HUES64 (cell line): ENCODE measurements around the gene RNF187.
A peak's percentile ranks its signal among the peaks of the same experiment; 100 is the strongest.
"Not testable (repeated sequence)": the region's sequence is repeated elsewhere in the genome, so short reads cannot be mapped to it uniquely, and the experiment has no call there.

Source experiments
- H3K27ac ChIP-seq: 2 replicates; pipeline ENCODE4 v1.7.0; 2013; ENCODE audit warnings: low read depth, low read length, inconsistent platforms
- H3K27me3 ChIP-seq: 2 replicates; pipeline ENCODE4 v1.6.1; 2013; ENCODE audit warnings: mild to moderate bottlenecking, low read length; ENCODE audit not compliant: insufficient read depth
- H3K36me3 ChIP-seq: 2 replicates; pipeline ENCODE4 v1.6.1; 2013; ENCODE audit warnings: mild to moderate bottlenecking, low read length; ENCODE audit not compliant: insufficient read depth
- H3K4me1 ChIP-seq: 2 replicates; pipeline ENCODE4 v1.6.1; 2013; ENCODE audit warnings: mild to moderate bottlenecking, low read length, moderate library complexity; ENCODE audit not compliant: insufficient read depth
- H3K4me3 ChIP-seq: 2 replicates; pipeline ENCODE4 v1.5.1; 2013; ENCODE audit warnings: mild to moderate bottlenecking, low read length, moderate library complexity
- H3K9ac ChIP-seq: 2 replicates; pipeline ENCODE4 v1.6.1; 2013; ENCODE audit warnings: mild to moderate bottlenecking, low read depth, low read length
- H3K9me3 ChIP-seq: 2 replicates; pipeline ENCODE4 v1.6.1; 2013; ENCODE audit warnings: low read depth, low read length; ENCODE audit not compliant: insufficient read depth
- WGBS: fragments of 150-250, 120-280 bp; methylation state at CpG from one replicate; pipeline ENCODE4 v1.1.7; 2013; ENCODE audit warnings: missing lambda C conversion rate; 5-methylcytosine and 5-hydroxymethylcytosine counted together

Gene RNF187

DNA sequence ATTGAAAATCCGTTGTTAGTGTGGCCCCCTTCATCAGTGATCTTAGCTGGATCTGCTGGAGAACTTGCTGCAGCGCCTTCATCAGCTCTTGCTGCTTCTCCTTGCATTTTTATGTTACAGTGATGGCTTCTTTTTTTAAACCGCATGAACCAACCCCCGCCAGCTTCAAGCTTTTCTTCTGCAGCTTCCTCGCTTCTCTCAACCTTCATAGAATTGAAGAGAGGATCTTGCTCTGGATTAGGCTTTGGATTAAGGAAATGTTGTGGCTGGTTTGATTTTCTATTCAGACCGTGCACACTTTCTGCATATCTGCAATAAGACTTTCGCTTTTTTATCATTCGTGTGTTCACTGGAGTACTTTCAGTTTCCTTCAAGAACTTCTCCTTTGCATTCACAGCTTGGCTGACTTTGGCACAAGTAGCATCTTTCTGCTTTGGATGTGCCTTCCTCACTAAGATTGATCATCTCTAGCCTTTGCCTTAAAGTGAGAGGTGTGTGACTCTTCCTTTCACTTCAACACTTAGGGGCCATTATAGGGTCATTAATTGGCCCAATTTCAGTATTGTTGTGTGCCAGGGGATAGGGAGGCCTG is 13.1 kb downstream of the RNF187 start:
- Histone ChIP-seq H3K4me3 (no peak overlapping the region), H3K9ac (no peak overlapping the region), H3K36me3 (0 out of 2 replicates have a peak, but pooled peaks cover 3% of the 10 kb centered on the region), H3K9me3 (no peaks in the 10 kb centered on the region), H3K27ac (no peak overlapping the region), H3K27me3 (peaks cover 34% of the 10 kb centered on the region), H3K4me1 (no peaks in the 10 kb centered on the region)
- 87% methylated on average over 8 of the region's 8 CpGs for WGBS

DNA sequence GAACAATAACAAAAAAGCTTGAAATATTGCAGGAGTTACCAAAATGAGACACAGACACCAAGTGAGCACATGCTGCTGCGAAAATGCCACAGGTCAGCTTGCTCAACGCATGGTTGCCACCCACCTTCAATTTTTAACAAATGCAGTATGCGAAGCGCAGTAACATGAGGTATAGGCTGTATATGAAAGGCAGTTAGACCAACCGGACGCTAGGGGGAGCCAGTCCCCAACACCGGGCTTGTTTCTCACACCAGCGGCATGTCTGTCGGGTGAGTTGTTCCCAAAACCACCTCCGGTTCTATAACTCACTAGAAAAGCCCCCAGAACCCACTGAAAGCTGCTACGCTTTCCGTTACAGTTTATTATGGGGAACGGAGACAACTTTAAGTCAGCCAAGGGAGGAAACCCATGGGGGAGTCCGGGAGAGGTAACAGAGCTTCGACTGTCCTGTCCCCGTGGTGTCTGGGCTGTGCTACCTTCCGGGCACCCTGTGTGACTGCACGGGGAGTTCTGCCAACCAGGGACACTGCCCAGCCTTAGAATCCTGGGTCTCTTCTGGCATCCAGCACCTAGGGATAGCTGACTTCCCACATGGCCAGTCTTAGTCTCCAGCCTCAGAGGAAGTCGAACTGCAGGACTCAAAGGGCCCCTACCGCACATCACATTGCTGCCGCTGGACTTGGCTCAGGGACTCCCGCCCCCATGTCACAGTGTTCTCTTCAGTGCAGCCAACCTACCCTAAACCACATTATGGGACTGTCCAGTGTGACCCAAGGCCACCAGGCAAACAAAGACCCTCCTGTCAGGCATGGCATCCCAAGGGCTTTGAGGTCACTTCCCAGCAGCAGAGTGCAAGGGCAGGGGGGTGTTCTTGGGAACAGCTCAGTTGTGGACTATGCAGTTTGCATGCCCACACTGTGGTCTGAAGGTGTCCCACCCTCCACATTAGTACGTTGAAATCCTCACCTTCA is 14.0 kb downstream of the RNF187 start:
- no peaks in the 10 kb centered on the region; the same call in 1 of the 2 replicates for H3K9me3 ChIP-seq
- no peak overlapping the region for H3K27ac ChIP-seq
- peak overlapping the region; percentile 19 for H3K4me3 ChIP-seq
- WGBS, result 34% methylated on average over 22 of the region's 23 CpGs
- no peak overlapping the region for H3K9ac ChIP-seq
- H3K27me3 ChIP-seq, result peaks cover 34% of the 10 kb centered on the region
- H3K36me3 ChIP-seq, result no peaks in the 10 kb centered on the region
- no peaks in the 10 kb centered on the region for H3K4me1 ChIP-seq

DNA sequence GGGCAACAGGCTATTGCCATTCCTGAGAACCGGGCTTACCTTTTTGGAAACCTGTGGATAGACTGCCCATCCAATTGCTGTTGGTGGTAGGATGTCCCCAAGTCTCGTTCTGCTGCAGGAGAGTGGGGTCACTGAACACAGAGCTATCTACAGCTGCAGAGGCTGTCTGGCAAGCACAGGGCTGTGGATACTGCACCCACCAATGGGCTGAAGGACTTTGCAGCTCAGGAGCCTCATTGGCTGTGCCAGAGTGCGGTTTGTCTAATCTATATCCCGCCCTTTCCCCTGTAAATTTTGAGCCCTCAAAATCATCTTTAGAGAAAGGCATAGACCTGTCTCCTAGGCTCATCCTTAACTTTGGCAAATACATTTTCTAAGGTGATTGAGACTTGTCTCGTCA is 15.3 kb downstream of the RNF187 start:
- Histone ChIP-seq H3K9ac (no peak overlapping the region), H3K36me3 (no peaks in the 10 kb centered on the region), H3K27ac (no peak overlapping the region), H3K9me3 (no peaks in the 10 kb centered on the region; the same call in 1 of the 2 replicates), H3K4me1 (no peaks in the 10 kb centered on the region), H3K27me3 (peaks cover 34% of the 10 kb centered on the region), H3K4me3 (no peak overlapping the region)
- 90% methylated on average over 5 of the region's 5 CpGs for WGBS

GRCh38 chr1:228505944-228506343 is 18.8 kb downstream of the RNF187 start:
- H3K36me3 ChIP-seq, H3K4me3 ChIP-seq, H3K9me3 ChIP-seq, H3K27ac ChIP-seq, H3K4me1 ChIP-seq, H3K9ac ChIP-seq: not testable (repeated sequence)
- peaks cover 40% of the 10 kb centered on the region for H3K27me3 ChIP-seq
- 35% methylated on average over 9 of the region's 11 CpGs for WGBS

GRCh38 chr1:228507961-228508652 is 20.9 kb downstream of the RNF187 start:
- no peak overlapping the region for H3K27ac ChIP-seq
- no peak overlapping the region for H3K9ac ChIP-seq
- H3K4me3 ChIP-seq, result no peak overlapping the region
- no peaks in the 10 kb centered on the region; the same call in none of the 2 replicates for H3K9me3 ChIP-seq
- no peaks in the 10 kb centered on the region for H3K4me1 ChIP-seq
- H3K27me3 ChIP-seq, result peaks cover 41% of the 10 kb centered on the region
- H3K36me3 ChIP-seq, result no peaks in the 10 kb centered on the region
- WGBS, result 73% methylated on average over 9 of the region's 9 CpGs

GRCh38 chr1:228508840-228509415 is 21.7 kb downstream of the RNF187 start:
- Histone ChIP-seq H3K4me3 (no peak overlapping the region), H3K36me3 (no peaks in the 10 kb centered on the region), H3K27ac (no peak overlapping the region), H3K9ac (no peak overlapping the region), H3K27me3 (peaks cover 39% of the 10 kb centered on the region), H3K4me1 (no peaks in the 10 kb centered on the region), H3K9me3 (no peaks in the 10 kb centered on the region; the same call in none of the 2 replicates)
- WGBS, result 89% methylated on average over 6 of the region's 6 CpGs

- WGBS, result 71% methylated on average over 5 of the region's 5 CpGs
- Histone ChIP-seq H3K4me1 (no peaks in the 10 kb centered on the region), H3K4me3 (no peak overlapping the region), H3K36me3 (no peaks in the 10 kb centered on the region), H3K27me3 (peaks cover 39% of the 10 kb centered on the region), H3K27ac (no peak overlapping the region), H3K9me3 (no peaks in the 10 kb centered on the region; the same call in none of the 2 replicates), H3K9ac (no peak overlapping the region)
Measured at GRCh38 chr1:228510101-228510802, 23.1 kb downstream of the RNF187 start.

DNA sequence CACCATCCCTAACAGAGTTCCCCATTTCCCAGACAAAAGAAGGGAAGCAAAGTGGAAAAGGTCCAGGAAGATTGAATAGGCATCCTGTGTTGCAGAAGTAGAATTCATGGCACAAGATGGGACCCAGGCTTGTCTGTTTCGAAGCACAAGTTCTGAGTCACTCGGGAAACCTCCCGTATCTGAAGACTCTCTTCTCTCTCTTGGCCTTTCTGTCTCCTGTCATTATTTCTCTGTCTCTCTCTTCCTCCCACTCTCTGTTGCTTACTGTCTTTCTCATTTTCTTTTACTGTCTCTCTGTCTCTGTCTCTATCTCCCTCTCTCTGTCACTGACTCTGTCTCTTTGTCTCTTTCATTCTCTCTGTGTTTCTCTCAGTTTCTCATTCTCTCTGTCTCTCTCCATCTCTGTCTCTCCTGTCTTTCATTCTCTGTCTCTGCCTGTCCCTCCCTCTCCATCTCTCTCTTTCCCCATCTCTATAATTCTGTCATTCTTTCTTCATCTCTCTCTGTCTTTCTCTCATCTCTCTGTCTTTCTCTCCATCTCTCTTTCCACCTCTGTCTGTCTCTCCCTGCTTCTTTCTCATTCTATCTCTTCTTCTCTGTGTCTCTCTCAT is 23.7 kb downstream of the RNF187 start:
- H3K9me3 ChIP-seq, result no peaks in the 10 kb centered on the region; the same call in 1 of the 2 replicates
- no peak overlapping the region for H3K4me3 ChIP-seq
- WGBS, result 84% methylated on average over 3 of the region's 3 CpGs
- no peaks in the 10 kb centered on the region for H3K4me1 ChIP-seq
- peaks cover 45% of the 10 kb centered on the region for H3K27me3 ChIP-seq
- no peak overlapping the region for H3K27ac ChIP-seq
- H3K9ac ChIP-seq, result no peak overlapping the region
- no peaks in the 10 kb centered on the region for H3K36me3 ChIP-seq

DNA sequence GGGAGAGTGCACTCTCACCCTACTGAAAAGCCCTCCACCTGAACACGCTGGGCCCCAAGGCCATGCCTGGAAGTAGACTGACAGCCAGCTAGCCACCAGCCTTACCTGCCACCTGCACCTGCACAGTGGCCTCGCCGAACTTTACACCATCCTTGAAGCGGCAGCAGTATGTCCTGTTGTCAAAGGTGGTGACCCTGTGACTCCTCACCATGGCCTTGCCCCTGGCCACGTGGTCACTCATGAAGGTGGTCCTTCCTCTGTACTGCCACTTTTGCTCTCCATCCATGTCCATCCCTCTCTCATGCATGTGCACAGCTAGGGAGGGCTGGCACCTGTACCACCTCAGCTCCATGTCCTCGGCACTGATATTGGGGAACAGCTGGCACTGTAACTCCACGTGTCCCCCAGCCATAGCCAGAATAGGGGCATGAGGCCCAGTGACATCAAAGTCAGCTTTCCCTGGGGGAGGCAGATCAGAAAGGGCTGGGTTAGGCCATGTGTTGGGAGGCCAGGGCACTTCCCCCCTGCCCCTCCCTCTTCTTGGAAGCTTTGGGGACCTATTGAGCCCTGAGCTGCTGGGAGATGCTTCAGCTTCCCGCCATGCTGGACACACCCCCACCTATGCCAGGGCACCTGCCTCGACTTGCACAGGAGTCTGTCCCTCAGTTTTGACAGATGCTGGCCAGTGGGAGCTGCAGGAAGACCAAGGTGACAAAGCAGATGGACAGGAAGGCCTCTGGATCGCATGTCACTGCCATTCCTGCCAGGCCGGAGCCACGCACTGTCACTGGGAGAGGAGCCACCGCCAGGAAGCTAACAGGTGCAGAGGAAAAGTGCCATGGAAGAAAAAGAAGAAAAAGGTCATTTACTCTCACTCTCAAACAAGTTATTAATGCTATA is 24.6 kb downstream of the RNF187 start:
- WGBS, result 81% methylated on average over 13 of the region's 13 CpGs
- Histone ChIP-seq H3K36me3 (no peaks in the 10 kb centered on the region), H3K27me3 (peaks cover 54% of the 10 kb centered on the region), H3K9ac (no peak overlapping the region), H3K4me1 (no peaks in the 10 kb centered on the region), H3K4me3 (no peak overlapping the region), H3K9me3 (no peaks in the 10 kb centered on the region; the same call in 1 of the 2 replicates), H3K27ac (no peak overlapping the region)
